HepG2 (cell line): ENCODE results near the gene TMEM266.

Experiments used
- CREB1 ChIP-seq, 2 experiments: fragments of 450-650 bp in 1 of 2; IDR thresholded peaks; 2 replicates each; pipeline ENCODE4 v1.6.1; 2016 to 2017; ENCODE audit warnings: control low read depth in 1 of 2, mild to moderate bottlenecking in 1 of 2, missing compliant biosample characterization in 1 of 2, missing genetic modification characterization in 1 of 2
- EZH2 ChIP-seq: conservative IDR thresholded peaks from 2 replicates; pipeline ENCODE4 v1.6.1; 2012; ENCODE audit warnings: mild to moderate bottlenecking, low read depth, low read length, moderate library complexity
- ISX ChIP-seq: sonication (generic); formaldehyde crosslinking; conservative IDR thresholded peaks from 2 replicates; pipeline ENCODE4 v1.5.0; 2020; ENCODE audit warnings: missing genetic modification reagents
- KAT2B ChIP-seq: fragments of 150-350 bp; IDR thresholded peaks from 2 replicates; pipeline ENCODE4 v1.6.1; 2014; ENCODE audit warnings: low read depth, low read length, borderline replicate concordance
- NR2C2 ChIP-seq: sonication (generic); formaldehyde crosslinking; IDR thresholded peaks from 2 replicates; pipeline ENCODE4 v1.4.0; 2020; ENCODE audit warnings: missing genetic modification reagents, mild to moderate bottlenecking, moderate library complexity, borderline replicate concordance
- POLR2AphosphoS5 ChIP-seq: IDR thresholded peaks from 2 replicates; pipeline ENCODE4 v1.6.1; 2012; ENCODE audit warnings: low read depth, low read length
- RFX3 ChIP-seq: IDR thresholded peaks from 2 replicates; pipeline ENCODE4 v1.6.1; 2016; ENCODE audit warnings: missing biosample characterization, missing genetic modification reagents
- TSC22D2 ChIP-seq: sonication (generic); formaldehyde crosslinking; IDR thresholded peaks from 2 replicates; pipeline ENCODE4 v1.5.1; 2020; ENCODE audit warnings: missing genetic modification reagents, mild to moderate bottlenecking, borderline replicate concordance
- ZNF274 ChIP-seq: sonication (generic); formaldehyde crosslinking; IDR thresholded peaks from 2 replicates; pipeline ENCODE4 v1.5.1; 2020; ENCODE audit warnings: mild to moderate bottlenecking, missing genetic modification reagents
- ZNF83 ChIP-seq: sonication (generic); formaldehyde crosslinking; IDR thresholded peaks from 2 replicates; pipeline ENCODE4 v1.4.0; 2020; ENCODE audit warnings: missing genetic modification reagents, mild to moderate bottlenecking, borderline replicate concordance
- TF ChIP-seq, protein P1 (sequence below): sonication (generic); formaldehyde crosslinking; IDR thresholded peaks from 2 replicates; pipeline ENCODE4 v1.4.0; 2020; ENCODE audit warnings: missing genetic modification reagents
- TF ChIP-seq, protein P2 (sequence below): sonication (generic); formaldehyde crosslinking; IDR thresholded peaks from 2 replicates; pipeline ENCODE4 v1.4.0; 2020; ENCODE audit warnings: mild to moderate bottlenecking, missing genetic modification reagents

DNA sequence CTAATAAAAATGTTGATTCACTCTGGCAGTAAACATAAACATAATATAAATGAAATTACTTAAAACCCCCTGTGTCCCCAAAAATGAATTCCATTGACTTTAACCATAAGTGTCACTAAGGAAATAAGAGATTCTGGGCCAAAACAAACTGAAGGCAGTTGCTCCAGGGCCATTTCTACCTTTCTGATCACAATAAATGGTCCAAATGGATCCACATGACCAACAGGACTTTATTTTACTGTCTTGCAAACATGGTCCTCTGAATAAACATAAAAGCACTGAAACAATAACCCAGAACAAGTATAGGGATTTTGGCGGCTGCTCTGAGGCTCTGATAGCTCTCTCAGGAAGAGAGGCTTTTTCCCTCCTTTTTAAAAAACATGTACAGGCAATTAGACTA is 174.1 kb downstream of the TMEM266 start:
- TF ChIP-seq ISX (no peak), TSC22D2 (CRISPR knock-in tag) (no peak), POLR2AphosphoS5 (no peak), RFX3 (CRISPR knock-in tag) (no peak), KAT2B (no peak), NR2C2 (CRISPR knock-in tag) (no peak), EZH2 (no peak), ZNF274 (CRISPR knock-in tag) (no peak), ZNF83 (CRISPR knock-in tag) (no peak), CREB1 (IDR thresholded peaks at IDR 0.05) (no peak), CREB1 (CRISPR knock-in tag; IDR thresholded peaks at IDR 0.05) (no peak)
- TF ChIP-seq, protein P1, sequence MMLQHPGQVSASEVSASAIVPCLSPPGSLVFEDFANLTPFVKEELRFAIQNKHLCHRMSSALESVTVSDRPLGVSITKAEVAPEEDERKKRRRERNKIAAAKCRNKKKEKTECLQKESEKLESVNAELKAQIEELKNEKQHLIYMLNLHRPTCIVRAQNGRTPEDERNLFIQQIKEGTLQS (CRISPR knock-in tag): no peak
- TF ChIP-seq, protein P2, sequence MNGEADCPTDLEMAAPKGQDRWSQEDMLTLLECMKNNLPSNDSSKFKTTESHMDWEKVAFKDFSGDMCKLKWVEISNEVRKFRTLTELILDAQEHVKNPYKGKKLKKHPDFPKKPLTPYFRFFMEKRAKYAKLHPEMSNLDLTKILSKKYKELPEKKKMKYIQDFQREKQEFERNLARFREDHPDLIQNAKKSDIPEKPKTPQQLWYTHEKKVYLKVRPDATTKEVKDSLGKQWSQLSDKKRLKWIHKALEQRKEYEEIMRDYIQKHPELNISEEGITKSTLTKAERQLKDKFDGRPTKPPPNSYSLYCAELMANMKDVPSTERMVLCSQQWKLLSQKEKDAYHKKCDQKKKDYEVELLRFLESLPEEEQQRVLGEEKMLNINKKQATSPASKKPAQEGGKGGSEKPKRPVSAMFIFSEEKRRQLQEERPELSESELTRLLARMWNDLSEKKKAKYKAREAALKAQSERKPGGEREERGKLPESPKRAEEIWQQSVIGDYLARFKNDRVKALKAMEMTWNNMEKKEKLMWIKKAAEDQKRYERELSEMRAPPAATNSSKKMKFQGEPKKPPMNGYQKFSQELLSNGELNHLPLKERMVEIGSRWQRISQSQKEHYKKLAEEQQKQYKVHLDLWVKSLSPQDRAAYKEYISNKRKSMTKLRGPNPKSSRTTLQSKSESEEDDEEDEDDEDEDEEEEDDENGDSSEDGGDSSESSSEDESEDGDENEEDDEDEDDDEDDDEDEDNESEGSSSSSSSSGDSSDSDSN: no peak
